Upper lobe of left lung (tissue), 6 donors: ENCODE data around the gene PRL. TPM values are rescaled to one million over a fixed set of nuclear protein-coding genes. Genes with fewer than 3 reads are reported as not detected.

ENCODE experiments used
- ATAC-seq, 2 donors: fragments of 200-7000 bp; cut with Tn5 transposase; one replicate each; pipeline ENCODE4 v1.9.1; 2022; ENCODE audit warnings: mild to moderate bottlenecking in 2 of 2, moderate library complexity in 2 of 2; ENCODE audit not compliant: low FRiP score in 2 of 2
- DNase-seq, 2 donors: peaks; one replicate each; pipeline ENCODE4 v3.0.0-alpha.2; 2019 to 2020
- H3K27ac ChIP-seq, 4 donors: fragments of 200-600 bp; sonication (generic); one replicate each; pipeline ENCODE4 v1.5.1; 2016 to 2019
- H3K27me3 ChIP-seq, 4 donors: fragments of 200-600 bp; sonication (generic); one replicate each; pipeline ENCODE4 v1.5.1; 2017 to 2019
- H3K36me3 ChIP-seq, 4 donors: fragments of 200-600 bp; sonication (generic); one replicate each; pipeline ENCODE4 v1.5.1; 2016 to 2019
- H3K4me1 ChIP-seq, 4 donors: fragments of 200-600 bp; sonication (generic); one replicate each; pipeline ENCODE4 v1.5.1; 2018 to 2019
- H3K4me3 ChIP-seq, 4 donors: fragments of 200-600 bp; sonication (generic); one replicate each; pipeline ENCODE4 v1.5.1; 2017 to 2019; ENCODE audit warnings: mild to moderate bottlenecking in 2 of 4, moderate library complexity in 1 of 4
- H3K9me3 ChIP-seq, 4 donors: fragments of 200-600 bp; sonication (generic); one replicate each; pipeline ENCODE4 v1.5.1; 2018 to 2019
- EP300 ChIP-seq, 4 donors: sonication (generic); formaldehyde crosslinking; IDR thresholded peaks; one replicate each; pipeline ENCODE4 v1.5.1; 2017; ENCODE audit warnings: antibody characterized with exemption in 4 of 4, control low read depth in 2 of 4
- POLR2A ChIP-seq, 4 donors: fragments of 450-650 bp; IDR thresholded peaks; one replicate each; pipeline ENCODE4 v1.5.1; 2016 to 2017; ENCODE audit warnings: antibody characterized with exemption in 4 of 4, mild to moderate bottlenecking in 2 of 4
- POLR2AphosphoS5 ChIP-seq, 2 donors: sonication (generic); formaldehyde crosslinking; IDR thresholded peaks; one replicate each; pipeline ENCODE4 v1.5.1; 2017; ENCODE audit warnings: antibody characterized with exemption in 2 of 2
- WGBS, 2 donors: methylation state at CpG; one replicate each; pipeline ENCODE4 v1.1.5; 2017 to 2018; 5-methylcytosine and 5-hydroxymethylcytosine counted together
- total RNA-seq, 6 donors: library from RNA; depleted of rRNA in 4 of 6; stranded (reverse); fragments of >200 nt in 4 of 6; gene quantifications; one replicate each; pipeline versions ENCODE4 v1.1.0 to v1.2.1, GENCODE V29; 2016 to 2021
- TF ChIP-seq, protein P1 (sequence below), 6 experiments: fragments of 450-650 bp in 4 of 6; fragments of 200-600 bp in 2 of 6; sonication (generic) in 2 of 6; IDR thresholded peaks; one replicate each; pipeline ENCODE4 v1.5.1; 2016 to 2019; ENCODE audit warnings: antibody characterized with exemption in 6 of 6
- donor health status: DM: no; HTN: no; CAD: no; lungs with moderate emphysema.
- donor health status: DM: no; HTN: yes; CAD: no; lungs with severe emphysema.

The PRL gene
- total RNA-seq, 6 donors from 2014 or later: 0.14 TPM; not detected in 5

DNA sequence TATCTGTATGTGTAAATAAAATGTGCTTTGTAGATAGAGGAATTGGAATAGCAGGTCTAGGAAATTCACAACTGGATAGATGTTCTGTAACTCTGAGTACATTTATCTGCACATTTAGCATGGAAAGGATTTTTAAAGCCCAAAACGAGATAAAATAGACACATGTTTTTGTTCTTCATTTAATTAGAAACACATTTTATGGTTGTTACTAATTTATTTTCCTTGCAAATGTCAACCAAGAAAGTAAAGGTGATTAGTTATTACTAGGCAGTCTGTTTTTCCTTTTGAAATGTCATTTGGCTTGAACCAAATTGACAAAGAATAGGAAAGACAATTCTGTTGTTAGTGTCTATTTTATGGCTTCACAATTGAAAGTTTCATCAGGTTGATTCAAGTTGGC lies 769 bp downstream of the PRL start:
- Histone ChIP-seq H3K4me1 (no peaks in the 10 kb centered on the region), H3K36me3 (no peaks in the 10 kb centered on the region), H3K4me3 (no peak overlapping the region), H3K27me3 (no peaks in the 10 kb centered on the region), H3K9me3 (no peaks in the 10 kb centered on the region), H3K27ac (no peak overlapping the region)
- TF ChIP-seq, protein P1, sequence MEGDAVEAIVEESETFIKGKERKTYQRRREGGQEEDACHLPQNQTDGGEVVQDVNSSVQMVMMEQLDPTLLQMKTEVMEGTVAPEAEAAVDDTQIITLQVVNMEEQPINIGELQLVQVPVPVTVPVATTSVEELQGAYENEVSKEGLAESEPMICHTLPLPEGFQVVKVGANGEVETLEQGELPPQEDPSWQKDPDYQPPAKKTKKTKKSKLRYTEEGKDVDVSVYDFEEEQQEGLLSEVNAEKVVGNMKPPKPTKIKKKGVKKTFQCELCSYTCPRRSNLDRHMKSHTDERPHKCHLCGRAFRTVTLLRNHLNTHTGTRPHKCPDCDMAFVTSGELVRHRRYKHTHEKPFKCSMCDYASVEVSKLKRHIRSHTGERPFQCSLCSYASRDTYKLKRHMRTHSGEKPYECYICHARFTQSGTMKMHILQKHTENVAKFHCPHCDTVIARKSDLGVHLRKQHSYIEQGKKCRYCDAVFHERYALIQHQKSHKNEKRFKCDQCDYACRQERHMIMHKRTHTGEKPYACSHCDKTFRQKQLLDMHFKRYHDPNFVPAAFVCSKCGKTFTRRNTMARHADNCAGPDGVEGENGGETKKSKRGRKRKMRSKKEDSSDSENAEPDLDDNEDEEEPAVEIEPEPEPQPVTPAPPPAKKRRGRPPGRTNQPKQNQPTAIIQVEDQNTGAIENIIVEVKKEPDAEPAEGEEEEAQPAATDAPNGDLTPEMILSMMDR (IDR thresholded peaks at IDR 0.05): no peak
- TF ChIP-seq POLR2AphosphoS5 (IDR thresholded peaks at IDR 0.05): no peak
- TF ChIP-seq EP300 (IDR thresholded peaks at IDR 0.05): no peak
- no peak for TF ChIP-seq POLR2A (IDR thresholded peaks at IDR 0.05)
- WGBS, 2 donors: 82 to 85% methylated on average over 1 of the region's 1 CpG
- no peak for ATAC-seq
- no peak for DNase-seq

DNA sequence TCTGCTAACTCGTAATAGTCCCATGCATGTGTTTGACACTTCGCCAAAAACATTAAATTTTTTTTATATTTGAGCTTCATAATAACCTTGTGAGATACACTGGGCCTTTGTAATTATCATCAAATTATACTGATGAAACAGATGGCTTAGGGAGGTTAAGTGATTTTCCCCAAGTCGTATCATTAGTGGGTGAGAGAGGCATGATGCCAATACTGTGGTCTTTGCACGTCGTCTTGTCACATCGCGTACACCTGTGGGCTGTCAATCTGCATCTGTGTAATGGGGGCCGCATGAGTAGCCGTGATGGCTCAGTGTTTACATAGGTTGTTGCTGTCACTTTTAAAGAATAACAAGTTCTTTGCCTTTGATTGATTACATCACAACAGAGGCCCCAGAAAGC lies 1.7 kb downstream of the PRL start:
- DNase-seq (no peak), ATAC-seq (no peak)
- WGBS, 2 donors: 83 to 90% methylated on average over 9 of the region's 9 CpGs
- Histone ChIP-seq H3K27me3 (no peaks in the 10 kb centered on the region), H3K36me3 (no peaks in the 10 kb centered on the region), H3K27ac (no peak overlapping the region), H3K4me1 (no peaks in the 10 kb centered on the region), H3K9me3 (no peaks in the 10 kb centered on the region), H3K4me3 (no peak overlapping the region)
- TF ChIP-seq POLR2A (IDR thresholded peaks at IDR 0.05) (no peak), POLR2AphosphoS5 (IDR thresholded peaks at IDR 0.05) (no peak), EP300 (IDR thresholded peaks at IDR 0.05) (no peak)

DNA sequence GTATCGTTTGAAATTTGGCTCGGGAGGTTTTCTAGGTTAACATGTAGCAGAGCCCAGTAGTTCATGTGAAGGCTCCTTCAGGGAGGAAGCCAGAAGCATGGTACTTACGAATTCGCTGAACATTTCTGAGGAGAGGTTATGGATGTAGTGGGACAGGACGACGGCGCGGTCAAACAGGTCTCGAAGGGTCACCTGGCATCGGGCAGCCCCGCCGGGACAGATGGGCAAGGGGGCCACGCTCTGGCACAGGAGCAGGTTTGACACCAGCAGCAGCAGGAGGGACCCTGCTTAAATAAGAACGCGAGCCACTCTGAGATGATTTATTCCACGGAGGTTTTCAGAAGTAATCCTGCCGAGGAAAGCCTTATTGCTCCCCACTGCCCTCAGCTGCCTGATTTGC lies 2.5 kb downstream of the PRL start:
- H3K27ac ChIP-seq: no peak overlapping the region
- H3K36me3 ChIP-seq: no peaks in the 10 kb centered on the region
- no peaks in the 10 kb centered on the region for H3K4me1 ChIP-seq
- no peak overlapping the region for H3K4me3 ChIP-seq
- H3K9me3 ChIP-seq: no peaks in the 10 kb centered on the region
- WGBS, 2 donors: 90 to 93% methylated on average over 17 of the region's 17 CpGs
- ATAC-seq (no peak), DNase-seq (peak in 1 of 2 donors; percentile 58)
- H3K27me3 ChIP-seq: no peaks in the 10 kb centered on the region
- no peak for TF ChIP-seq EP300 (IDR thresholded peaks at IDR 0.05)
- TF ChIP-seq POLR2AphosphoS5 (IDR thresholded peaks at IDR 0.05): no peak
- no peak for TF ChIP-seq POLR2A (IDR thresholded peaks at IDR 0.05)

DNA sequence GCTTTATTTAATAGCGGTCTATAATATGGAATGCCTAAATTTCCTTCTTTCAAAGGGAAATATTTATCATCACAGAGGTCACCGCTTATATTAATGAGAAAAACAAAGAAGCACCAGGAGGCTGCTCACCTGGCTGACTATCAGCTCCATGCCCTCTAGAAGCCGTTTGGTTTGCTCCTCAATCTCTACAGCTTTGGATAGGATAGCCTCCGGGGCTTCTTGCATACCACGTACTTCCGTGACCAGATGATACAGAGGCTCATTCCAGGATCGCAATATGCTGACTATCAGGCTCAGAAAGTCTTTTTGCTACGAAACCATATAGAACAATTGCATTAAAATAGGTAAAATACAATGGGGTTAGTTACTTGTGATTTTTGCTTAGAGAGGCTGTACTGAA lies 6.8 kb downstream of the PRL start:
- WGBS, 2 donors: 93% methylated on average over 8 of the region's 8 CpGs

DNA sequence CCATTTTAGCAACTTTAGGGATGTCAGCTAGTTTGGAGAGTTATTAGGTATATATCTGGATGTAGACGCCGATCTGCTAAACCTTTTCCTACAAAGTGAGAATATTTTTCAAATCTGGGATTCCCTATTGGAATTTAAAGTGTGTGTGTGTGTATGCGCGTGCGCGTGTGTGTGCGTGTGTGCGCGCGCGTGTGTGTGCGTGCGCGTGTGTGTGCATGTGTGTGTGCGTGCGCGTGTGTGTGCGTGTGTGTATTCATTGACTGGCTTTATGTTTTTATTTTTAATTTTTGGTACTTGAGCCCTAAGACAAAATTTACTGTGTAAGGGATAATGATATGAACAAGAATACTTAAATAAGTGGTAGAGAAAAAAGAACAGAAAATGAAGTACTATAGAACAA lies 8.1 kb downstream of the PRL start:
- WGBS, 2 donors: 92 to 97% methylated on average over 18 of the region's 18 CpGs
- DNase-seq (peak in 1 of 2 donors; percentile 33), ATAC-seq (no peak)

More for the DNA sequence above, 6.8 kb downstream of the PRL start:
- H3K4me1 ChIP-seq: no peaks in the 10 kb centered on the region
- H3K9me3 ChIP-seq: no peaks in the 10 kb centered on the region
- H3K4me3 ChIP-seq: no peak overlapping the region
- no peak overlapping the region for H3K27ac ChIP-seq
- DNase-seq (no peak), ATAC-seq (no peak)
- no peaks in the 10 kb centered on the region for H3K27me3 ChIP-seq
- TF ChIP-seq POLR2AphosphoS5 (IDR thresholded peaks at IDR 0.05) (no peak), EP300 (IDR thresholded peaks at IDR 0.05) (no peak), POLR2A (IDR thresholded peaks at IDR 0.05) (no peak)
- TF ChIP-seq, protein P1 (IDR thresholded peaks at IDR 0.05): no peak
- H3K36me3 ChIP-seq: no peaks in the 10 kb centered on the region

DNA sequence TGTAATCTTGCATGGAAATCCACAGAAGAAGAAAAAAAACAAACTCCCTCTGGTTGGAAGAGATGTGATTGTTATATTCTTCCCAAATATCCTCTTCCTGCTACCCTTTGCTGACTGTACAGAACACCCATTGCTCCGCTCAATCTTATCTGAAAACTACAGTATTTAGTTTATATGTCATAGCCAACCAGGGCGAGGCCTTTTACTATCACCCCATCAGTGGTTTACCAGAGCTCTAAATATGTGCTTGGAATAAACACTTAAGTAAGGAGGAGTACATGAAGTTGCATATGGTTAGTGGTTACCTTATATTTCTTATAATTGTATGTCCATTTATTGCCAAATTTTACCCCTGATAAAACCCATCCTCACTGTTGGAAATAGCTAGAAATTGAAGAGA lies 12.2 kb downstream of the PRL start:
- H3K9me3 ChIP-seq: no peaks in the 10 kb centered on the region
- no peaks in the 10 kb centered on the region for H3K36me3 ChIP-seq
- H3K27me3 ChIP-seq: no peaks in the 10 kb centered on the region
- ATAC-seq (no peak), DNase-seq (no peak)
- H3K27ac ChIP-seq: no peak overlapping the region
- TF ChIP-seq EP300 (IDR thresholded peaks at IDR 0.05) (no peak), POLR2A (IDR thresholded peaks at IDR 0.05) (no peak)
- no peaks in the 10 kb centered on the region for H3K4me1 ChIP-seq
- H3K4me3 ChIP-seq: no peak overlapping the region
- 56 to 73% methylated on average over 2 of the region's 2 CpGs for WGBS, 2 donors

More for the DNA sequence above, 8.1 kb downstream of the PRL start:
- H3K4me1 ChIP-seq: no peaks in the 10 kb centered on the region
- no peaks in the 10 kb centered on the region for H3K27me3 ChIP-seq
- no peaks in the 10 kb centered on the region for H3K36me3 ChIP-seq
- TF ChIP-seq POLR2AphosphoS5 (IDR thresholded peaks at IDR 0.05) (no peak), EP300 (IDR thresholded peaks at IDR 0.05) (no peak), POLR2A (IDR thresholded peaks at IDR 0.05) (no peak)
- TF ChIP-seq, protein P1 (IDR thresholded peaks at IDR 0.05): no peak
- no peaks in the 10 kb centered on the region for H3K9me3 ChIP-seq
- H3K27ac ChIP-seq: no peak overlapping the region
- no peak overlapping the region for H3K4me3 ChIP-seq
